Bronchial epithelial cell (primary cell): ENCODE measurements around the gene BMPR1B. TPM values are rescaled to one million over a fixed set of nuclear protein-coding genes. Genes with fewer than 3 reads are reported as not detected.

Source experiments
- DNase-seq: peaks from one replicate; pipeline ENCODE4 v3.0.0-alpha.2; 2010; ENCODE audit warnings: low read depth
- FAIRE-seq: peaks from 2 replicates; lab custom pipeline; 2011; peaks lifted over from hg19 to GRCh38; lab: Jason Lieb, UNC
- H3K27me3 ChIP-seq: 2 replicates; pipeline ENCODE4 v1.5.1; 2011; ENCODE audit warnings: low read length; ENCODE audit not compliant: control insufficient read depth, insufficient read depth
- H3K36me3 ChIP-seq: 2 replicates; pipeline ENCODE4 v1.5.1; 2011; ENCODE audit warnings: low read length; ENCODE audit not compliant: control insufficient read depth, insufficient read depth
- H3K4me3 ChIP-seq: 2 replicates; pipeline ENCODE4 v1.5.1; 2011; ENCODE audit warnings: mild to moderate bottlenecking, low read depth, low read length, control low read depth
- CTCF ChIP-seq: IDR thresholded peaks from 2 replicates; pipeline ENCODE4 v1.5.1; 2011; ENCODE audit warnings: mild to moderate bottlenecking, moderate library complexity, low read length, control low read depth, inconsistent platforms; ENCODE audit not compliant: insufficient read depth, severe bottlenecking
- total RNA-seq: library from RNA; depleted of rRNA; stranded (reverse); fragments of >200 nt; gene quantifications from 2 replicates; pipeline ENCODE4 v1.2.1, GENCODE V29; 2014

BMPR1B gene
- total RNA-seq, 1 donor from 2014 or later, result 15.3 TPM

- FAIRE-seq, result no peak
- Histone ChIP-seq H3K4me3 (no peak overlapping the region), H3K36me3 (no peaks in the 10 kb centered on the region), H3K27me3 (no peaks in the 10 kb centered on the region)
- no peak for DNase-seq
- TF ChIP-seq CTCF, result no peak
Observed at GRCh38 chr4:94880956-94881355, 123.2 kb downstream of the BMPR1B start.

DNA sequence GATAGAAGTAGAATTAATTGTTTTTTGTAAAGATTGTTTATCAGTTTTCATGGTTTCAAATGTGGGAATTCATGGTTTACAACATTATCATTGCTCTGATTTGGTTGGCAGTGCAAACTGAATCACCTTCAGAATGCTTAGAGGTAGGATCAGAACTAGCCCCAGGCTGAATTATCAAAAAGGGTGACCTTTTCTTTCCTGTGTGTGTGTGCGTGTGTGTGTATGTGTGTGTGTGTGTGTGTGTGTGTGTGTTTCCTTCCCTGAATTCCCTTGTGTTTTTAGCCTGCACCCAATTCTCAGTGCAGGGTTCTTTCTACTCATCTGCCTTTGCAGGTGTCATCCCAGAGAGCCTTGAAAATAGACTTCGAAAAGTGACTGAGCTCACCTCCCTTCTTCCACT lies 125.0 kb downstream of the BMPR1B start:
- TF ChIP-seq CTCF, result no peak
- FAIRE-seq, result no peak
- Histone ChIP-seq H3K27me3 (no peaks in the 10 kb centered on the region), H3K36me3 (no peaks in the 10 kb centered on the region), H3K4me3 (no peak overlapping the region)
- peak; percentile 12 for DNase-seq

- no peaks in the 10 kb centered on the region for H3K27me3 ChIP-seq
- no peaks in the 10 kb centered on the region for H3K36me3 ChIP-seq
Observed at GRCh38 chr4:94887027-94887426, 129.3 kb downstream of the BMPR1B start.

GRCh38 chr4:94889523-94889922 lies 131.8 kb downstream of the BMPR1B start:
- no peaks in the 10 kb centered on the region for H3K36me3 ChIP-seq

More at GRCh38 chr4:94887027-94887426, 129.3 kb downstream of the BMPR1B start:
- DNase-seq (no peak), FAIRE-seq (no peak)
- H3K4me3 ChIP-seq, result no peak overlapping the region
- TF ChIP-seq CTCF, result no peak

DNA sequence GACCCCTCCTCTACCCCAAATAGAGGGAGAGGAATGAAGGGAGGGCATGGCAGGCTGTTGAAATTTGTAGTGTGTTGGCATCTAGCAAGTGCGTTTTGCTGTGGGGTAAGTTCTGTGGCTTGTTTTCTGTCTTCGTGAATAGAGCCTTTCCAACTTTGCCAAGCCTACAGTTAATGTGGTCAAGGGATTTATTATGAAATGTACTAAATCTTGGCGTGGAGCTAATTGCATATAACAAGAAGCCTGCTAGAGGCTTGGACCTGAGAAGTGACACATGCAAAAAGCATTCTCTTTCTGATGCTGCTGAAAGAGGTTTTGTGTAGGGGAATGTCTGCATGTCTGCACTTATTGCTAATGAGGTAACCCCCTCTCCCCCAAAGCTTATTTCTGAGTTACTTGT lies 132.2 kb downstream of the BMPR1B start:
- H3K4me3 ChIP-seq, result no peak overlapping the region
- TF ChIP-seq CTCF, result no peak
- no peaks in the 10 kb centered on the region for H3K27me3 ChIP-seq
- DNase-seq (peak; percentile 47), FAIRE-seq (no peak)
- H3K36me3 ChIP-seq, result no peaks in the 10 kb centered on the region

More at GRCh38 chr4:94889523-94889922, 131.8 kb downstream of the BMPR1B start:
- TF ChIP-seq CTCF, result no peak
- Histone ChIP-seq H3K4me3 (no peak overlapping the region), H3K27me3 (no peaks in the 10 kb centered on the region)
- DNase-seq (no peak), FAIRE-seq (no peak)

DNA sequence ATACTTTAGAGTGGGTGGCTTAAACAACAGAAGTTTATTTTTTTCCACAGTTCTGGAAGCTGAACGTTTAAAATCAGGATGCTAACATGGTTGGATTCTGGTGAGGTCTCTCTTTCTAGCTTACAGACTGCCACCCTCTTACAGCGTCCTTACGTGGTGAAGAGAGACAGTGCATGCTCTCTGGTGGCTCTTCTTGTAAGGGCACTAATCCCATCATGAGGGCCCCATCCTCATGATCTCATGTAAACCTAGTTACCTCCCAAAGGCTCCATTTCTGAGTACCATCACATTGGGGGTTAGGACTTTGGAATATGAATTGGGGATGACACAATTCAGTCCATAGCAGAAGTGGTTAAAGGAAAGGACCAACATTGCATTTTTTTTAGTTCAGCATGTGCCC lies 132.8 kb downstream of the BMPR1B start:
- Histone ChIP-seq H3K27me3 (no peaks in the 10 kb centered on the region), H3K4me3 (no peak overlapping the region), H3K36me3 (no peaks in the 10 kb centered on the region)
- FAIRE-seq (no peak), DNase-seq (no peak)
- no peak for TF ChIP-seq CTCF
